GM12878 (cell line): Measurements from ENCODE around the gene RGS19. TPM values are rescaled to one million over a fixed set of nuclear protein-coding genes. Genes with fewer than 3 reads are reported as not detected.

ENCODE experiments used
- ATAC-seq: fragments of 200-7000 bp; cut with Tn5 transposase; 3 replicates; pipeline ENCODE4 v1.9.1; 2020; ENCODE audit warnings: mild to moderate bottlenecking, moderate library complexity
- BruUV-seq: library from RNA; stranded (reverse); fragments of 400-500 nt; replicated peaks from 2 replicates; lab custom pipeline; 2021; lab: Mats Ljungman, UMichigan
- CTCF ChIA-PET: fragments of 300-600 bp; sonication (Branson Sonifier 250); formaldehyde crosslinking; extraction: SDS; loops from one replicate; lab custom pipeline; 2021; ENCODE audit warnings: inconsistent platforms; lab: Yijun Ruan, JAX
- POLR2A ChIA-PET: fragments of 350-600 bp; formaldehyde crosslinking; extraction: SDS; loops from one replicate; lab custom pipeline; 2021; ENCODE audit warnings: inconsistent platforms; lab: Charles Lee
- RAD21 ChIA-PET: fragments of 300-600 bp; sonication (Branson Sonifier 250); formaldehyde crosslinking; loops from one replicate; lab custom pipeline; 2023; ENCODE audit warnings: antibody characterized with exemption; ENCODE audit not compliant: unreplicated experiment; lab: Charles Lee
- SMC1A ChIA-PET: fragments of 300-600 bp; sonication (Branson Sonifier 250); formaldehyde crosslinking; loops from one replicate; lab custom pipeline; 2023; ENCODE audit not compliant: unreplicated experiment, uncharacterized antibody; lab: Charles Lee
- DNase-seq: peaks from one replicate; pipeline ENCODE4 v3.0.0-alpha.2; 2011; ENCODE audit warnings: low read depth, low spot score
- FAIRE-seq: peaks from 3 replicates; lab custom pipeline; 2011; peaks lifted over from hg19 to GRCh38; lab: Jason Lieb, UNC
- H2AFZ ChIP-seq: 2 replicates; pipeline ENCODE4 v1.6.0; 2011; ENCODE audit warnings: low read depth, low read length, control low read depth; ENCODE audit not compliant: control insufficient read depth
- H3K27ac ChIP-seq: 2 replicates; pipeline ENCODE4 v1.5.1; 2011; ENCODE audit warnings: control low read depth; ENCODE audit not compliant: control insufficient read depth, insufficient read depth
- H3K27me3 ChIP-seq, 2 experiments: replicated peaks in 1 of 2; 2 replicates each; pipeline versions ENCODE4 v1.6.0 to v1.6.1; 2011; ENCODE audit warnings: low read length in 1 of 2; ENCODE audit not compliant: control insufficient read depth in 2 of 2, insufficient read depth in 2 of 2
- H3K36me3 ChIP-seq, 2 experiments: 2 replicates each; pipeline ENCODE4 v1.5.1; 2011; ENCODE audit warnings: low read length in 1 of 2; ENCODE audit not compliant: control insufficient read depth in 2 of 2, insufficient read depth in 2 of 2
- H3K4me1 ChIP-seq: 2 replicates; pipeline ENCODE4 v1.6.1; 2011; ENCODE audit warnings: mild to moderate bottlenecking, low read length, moderate library complexity, mixed read lengths; ENCODE audit not compliant: control insufficient read depth, insufficient read depth
- H3K4me2 ChIP-seq: 2 replicates; pipeline ENCODE4 v1.6.0; 2011; ENCODE audit warnings: control low read depth; ENCODE audit not compliant: control insufficient read depth, insufficient read depth
- H3K4me3 ChIP-seq: fragments of 200-600 bp; sonication (generic); 2 replicates; pipeline ENCODE4 v1.5.1; 2016
- H3K79me2 ChIP-seq: 2 replicates; pipeline ENCODE4 v1.6.0; 2011; ENCODE audit warnings: low read length; ENCODE audit not compliant: control insufficient read depth, insufficient read depth
- H3K9ac ChIP-seq: 2 replicates; pipeline ENCODE4 v1.8.0; 2011; ENCODE audit warnings: low read length, control low read depth, mixed read lengths; ENCODE audit not compliant: control insufficient read depth, insufficient read depth
- H3K9me3 ChIP-seq: replicated peaks from 3 replicates; pipeline ENCODE4 v1.5.1; 2011; ENCODE audit warnings: mild to moderate bottlenecking, low read length; ENCODE audit not compliant: control insufficient read depth, insufficient read depth
- H4K20me1 ChIP-seq: 2 replicates; pipeline ENCODE4 v1.6.0; 2011; ENCODE audit not compliant: control insufficient read depth, insufficient read depth
- CBFB ChIP-seq: IDR thresholded peaks from 2 replicates; pipeline ENCODE4 v1.6.1; 2016; ENCODE audit warnings: antibody characterized with exemption, low read depth
- CHD1 ChIP-seq: IDR thresholded peaks from 2 replicates; pipeline ENCODE4 v1.6.1; 2012; ENCODE audit warnings: low read depth, low read length, improper control_type of control experiment
- CHD2 ChIP-seq: IDR thresholded peaks from 2 replicates; pipeline ENCODE4 v1.6.1; 2011; ENCODE audit warnings: low read depth, low read length, improper control_type of control experiment, borderline replicate concordance
- E2F8 ChIP-seq: fragments of 450-650 bp; IDR thresholded peaks from 2 replicates; pipeline ENCODE4 v1.6.1; 2018; ENCODE audit warnings: mild to moderate bottlenecking, low read depth, moderate library complexity; ENCODE audit not compliant: partially characterized antibody
- EED ChIP-seq: sonication (generic); IDR thresholded peaks from 2 replicates; pipeline ENCODE4 v1.6.1; 2016; ENCODE audit warnings: antibody characterized with exemption, low read depth
- HDAC6 ChIP-seq: fragments of 200-600 bp; sonication (generic); IDR thresholded peaks from one replicate; pipeline ENCODE4 v1.8.0; 2017; ENCODE audit warnings: antibody characterized with exemption; ENCODE audit not compliant: unreplicated experiment
- IRF4 ChIP-seq: IDR thresholded peaks from 2 replicates; pipeline ENCODE4 v1.6.1; 2011; ENCODE audit warnings: low read depth, low read length
- NKRF ChIP-seq: fragments of 450-650 bp; conservative IDR thresholded peaks from 2 replicates; pipeline ENCODE4 v1.6.1; 2017; ENCODE audit warnings: mild to moderate bottlenecking, moderate library complexity
- NR2C1 ChIP-seq: fragments of 450-650 bp; IDR thresholded peaks from 2 replicates; pipeline ENCODE4 v1.6.1; 2017; ENCODE audit warnings: antibody characterized with exemption, mild to moderate bottlenecking, moderate library complexity
- RUNX3 ChIP-seq: IDR thresholded peaks from 2 replicates; pipeline ENCODE4 v1.6.1; 2012; ENCODE audit warnings: low read length, inconsistent platforms
- SIX5 ChIP-seq: IDR thresholded peaks from 2 replicates; pipeline ENCODE4 v1.6.1; 2011; ENCODE audit warnings: mild to moderate bottlenecking, low read depth, low read length, moderate library complexity; ENCODE audit not compliant: severe bottlenecking
- TARDBP ChIP-seq: IDR thresholded peaks from 2 replicates; pipeline ENCODE4 v1.6.1; 2016; ENCODE audit warnings: borderline replicate concordance
- TCF7 ChIP-seq: IDR thresholded peaks from 2 replicates; pipeline ENCODE4 v1.6.1; 2014; ENCODE audit warnings: antibody characterized with exemption, borderline replicate concordance
- WGBS: methylation state at CpG from one replicate; pipeline ENCODE4 v1.1.6; 2016; ENCODE audit warnings: low lambda C conversion rate; ENCODE audit not compliant: insufficient replicate concordance, insufficient coverage; ENCODE audit errors: missing lambda C conversion rate; 5-methylcytosine and 5-hydroxymethylcytosine counted together
- in situ Hi-C: fragments of 300-500 bp; cut with MboI; formaldehyde crosslinking; loops from 9 replicates; pipeline ENCODE4 v1.14.3; 2018; ENCODE audit warnings: mixed read lengths
- intact Hi-C: fragments of 100-400 bp; cut with micrococcal nuclease; formaldehyde crosslinking; loops from one replicate; pipeline ENCODE4 v1.14.2; 2022; ENCODE audit not compliant: unreplicated experiment
- polyA plus RNA-seq, 11 experiments: library from polyadenylated mRNA; depleted of rRNA in 4 of 11; unstranded in 6 of 11; stranded (reverse) in 5 of 11; fragments of >200 nt; fragmentation: Nextera tagmentation in 4 of 11; fragmentation: Illumina TruSeq in 1 of 11; extraction: Ambion mirVana in 4 of 11; extraction: Trizol in 1 of 11; gene quantifications; 1 replicate in 1 of 11; 2 replicates in 10 of 11; pipeline versions ENCODE4 v1.2.1 to v1.2.3, GENCODE V29; 2011 to 2016; ENCODE audit warnings: inconsistent platforms in 2 of 11, missing spikeins in 2 of 11, low read depth in 1 of 11
- total RNA-seq, 4 experiments: library from RNA; depleted of rRNA in 3 of 4; stranded (reverse); fragments of >200 nt in 3 of 4; fragmentation: Illumina TruSeq in 1 of 4; extraction: Trizol in 1 of 4; gene quantifications; 2 replicates each; pipeline versions ENCODE4 v1.2.1 to v1.2.3, GENCODE V29; 2013 to 2021
- TF ChIP-seq, protein P1 (sequence below): fragments of 450-650 bp; formaldehyde crosslinking; IDR thresholded peaks from 2 replicates; pipeline ENCODE4 v1.4.0; 2022; ENCODE audit warnings: mild to moderate bottlenecking, moderate library complexity

RGS19 gene
- total and polyA plus RNA-seq, 10 of the 15 experiments (the other 5 are each of a cell fraction or from before 2014, with no cell fraction given) = 0.82 to 62.4 (median 39.8) TPM

GRCh38 chr20:64057628-64058498 lies 21.5 kb downstream of the RGS19 start:
- Histone ChIP-seq H2AFZ (peak overlapping the region; percentile 78), H3K4me1 (peaks cover 53% of the 10 kb centered on the region), H3K4me3 (peak overlapping the region; percentile 35), H3K9me3 (no peaks in the 10 kb centered on the region), H3K9ac (peak overlapping the region; percentile 61), H3K36me3 (no peaks in the 10 kb centered on the region), H3K27ac (peak overlapping the region; percentile 38), H4K20me1 (no peaks in the 10 kb centered on the region), H3K79me2 (no peaks in the 10 kb centered on the region; the same call in none of the 2 replicates), H3K27me3 (no peaks in the 10 kb centered on the region), H3K4me2 (peak overlapping the region; percentile 90)
- ChIA-PET SMC1A (interaction anchor here (0.9 to 2.6 kb wide), 7 partner anchors 19 to 229 kb away, joined by 3 to 21 read pairs (median 3); partner anchors contain the start of genes C20orf204, PRPF6 and TPD52L2), CTCF (interaction anchor here (0.6 to 9.2 kb wide), 23 partner anchors 9 to 521 kb away, joined by 3 to 108 read pairs (median 4); partner anchors contain the start of genes OPRL1, PRPF6, PTK6 and RGS19), POLR2A (interaction anchor here (0.6 to 2.6 kb wide), 6 partner anchors 18 to 102 kb away, joined by 3 to 28 read pairs (median 4); partner anchors contain the start of genes PRPF6 and UCKL1), RAD21 (interaction anchor here (0.7 to 7.1 kb wide), 8 partner anchors 18 to 520 kb away, joined by 3 to 78 read pairs (median 8); partner anchors contain the start of genes PRPF6, PTK6 and TPD52L2)
- no peak for DNase-seq
- FAIRE-seq = peak; percentile 76
- in situ Hi-C loops = no loop called here
- intact Hi-C loops = loop anchor here (2.0 to 10.0 kb wide), 4 partner anchors 19 to 193 kb away; partner anchors contain the start of genes ABHD16B, PRPF6, TPD52L2 and UCKL1
- 24% methylated on average over 33 of the region's 33 CpGs for WGBS
- BruUV-seq = no TSS peak
- ATAC-seq = peak; percentile 86
- TF ChIP-seq CBFB (no peak), EED (peak; percentile 18; the same call in 1 of the 2 replicates), IRF4 (peak; percentile 66; the same call in 1 of the 2 replicates), SIX5 (no peak), HDAC6 (no peak), TARDBP (peak; percentile 28; the same call in 1 of the 2 replicates), NR2C1 (0 out of 2 replicates have a peak, but pooled peaks have one; percentile 29), NKRF (peak; percentile 48; the same call in 1 of the 2 replicates), RUNX3 (peak; percentile 57; the same call in 1 of the 2 replicates), CHD1 (no peak), CHD2 (peak; percentile 91), E2F8 (no peak), TCF7 (no peak)
- TF ChIP-seq, protein P1, sequence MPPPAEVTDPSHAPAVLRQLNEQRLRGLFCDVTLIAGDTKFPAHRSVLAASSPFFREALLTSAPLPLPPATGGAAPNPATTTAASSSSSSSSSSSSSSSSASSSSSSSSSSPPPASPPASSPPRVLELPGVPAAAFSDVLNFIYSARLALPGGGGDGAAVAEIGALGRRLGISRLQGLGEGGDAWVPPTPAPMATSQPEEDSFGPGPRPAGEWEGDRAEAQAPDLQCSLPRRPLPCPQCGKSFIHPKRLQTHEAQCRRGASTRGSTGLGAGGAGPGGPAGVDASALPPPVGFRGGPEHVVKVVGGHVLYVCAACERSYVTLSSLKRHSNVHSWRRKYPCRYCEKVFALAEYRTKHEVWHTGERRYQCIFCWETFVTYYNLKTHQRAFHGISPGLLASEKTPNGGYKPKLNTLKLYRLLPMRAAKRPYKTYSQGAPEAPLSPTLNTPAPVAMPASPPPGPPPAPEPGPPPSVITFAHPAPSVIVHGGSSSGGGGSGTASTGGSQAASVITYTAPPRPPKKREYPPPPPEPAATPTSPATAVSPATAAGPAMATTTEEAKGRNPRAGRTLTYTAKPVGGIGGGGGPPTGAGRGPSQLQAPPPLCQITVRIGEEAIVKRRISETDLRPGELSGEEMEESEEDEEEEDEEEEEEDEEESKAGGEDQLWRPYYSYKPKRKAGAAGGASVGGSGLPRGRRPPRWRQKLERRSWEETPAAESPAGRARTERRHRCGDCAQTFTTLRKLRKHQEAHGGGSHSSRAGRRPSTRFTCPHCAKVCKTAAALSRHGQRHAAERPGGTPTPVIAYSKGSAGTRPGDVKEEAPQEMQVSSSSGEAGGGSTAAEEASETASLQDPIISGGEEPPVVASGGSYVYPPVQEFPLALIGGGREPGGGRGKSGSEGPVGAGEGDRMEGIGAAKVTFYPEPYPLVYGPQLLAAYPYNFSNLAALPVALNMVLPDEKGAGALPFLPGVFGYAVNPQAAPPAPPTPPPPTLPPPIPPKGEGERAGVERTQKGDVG (CRISPR knock-in tag) = no peak
